B cell (primary cell): ENCODE data around the gene MEF2C. TPM values are rescaled to one million over a fixed set of nuclear protein-coding genes. Genes with fewer than 3 reads are reported as not detected.

Source experiments
- ATAC-seq: fragments of 200-7000 bp; cut with Tn5 transposase; one replicate; pipeline ENCODE4 v1.10.0; 2021; ENCODE audit warnings: low read depth, mild to moderate bottlenecking, moderate number of reproducible peaks, moderate library complexity
- CTCF ChIA-PET: fragments of 350-600 bp; sonication (Branson Sonifier 250); formaldehyde crosslinking; loops from one replicate; lab custom pipeline; 2021; ENCODE audit warnings: antibody characterized with exemption, inconsistent platforms; lab: Charles Lee
- POLR2A ChIA-PET: fragments of 350-600 bp; sonication (Branson Sonifier 250); formaldehyde crosslinking; loops from one replicate; lab custom pipeline; 2021; ENCODE audit warnings: antibody characterized with exemption; lab: Charles Lee
- DNase-seq: peaks from one replicate; pipeline ENCODE4 v3.0.0; 2013
- H2AFZ ChIP-seq: 2 replicates; pipeline ENCODE4 v1.6.1; 2012; ENCODE audit warnings: mild to moderate bottlenecking, low read depth, low read length; ENCODE audit not compliant: insufficient read depth, poor library complexity, severe bottlenecking
- H3K27ac ChIP-seq, 2 donors: 1 replicate in 1 of 2; 2 replicates in 1 of 2; pipeline ENCODE4 v1.5.1; 2012 to 2013; ENCODE audit warnings: low read length in 2 of 2, mild to moderate bottlenecking in 2 of 2, moderate library complexity in 1 of 2
- H3K27me3 ChIP-seq, 4 experiments: fragments of 200-600 bp in 1 of 4; sonication (generic) in 1 of 4; replicated peaks in 1 of 4; 1 replicate in 2 of 4; 2 replicates in 2 of 4; pipeline versions ENCODE4 v1.6.1 to v1.7.0; 2013 to 2016; ENCODE audit warnings: low read length in 3 of 4, mild to moderate bottlenecking in 2 of 4, mixed read lengths in 1 of 4, moderate library complexity in 1 of 4; ENCODE audit not compliant: insufficient read depth in 4 of 4, control insufficient read depth in 3 of 4; ENCODE audit errors: control extremely low read depth in 1 of 4
- H3K36me3 ChIP-seq, 2 experiments: replicated peaks in 1 of 2; 1 replicate in 1 of 2; 2 replicates in 1 of 2; pipeline versions ENCODE4 v1.6.1 to v1.7.1; 2013; ENCODE audit warnings: low read length in 1 of 2; ENCODE audit not compliant: insufficient read depth in 2 of 2, control insufficient read depth in 1 of 2; ENCODE audit errors: control extremely low read depth in 1 of 2, extremely low read depth in 1 of 2
- H3K4me1 ChIP-seq, 2 donors: fragments of 200-600 bp in 1 of 2; sonication (generic) in 1 of 2; 1 replicate in 1 of 2; 2 replicates in 1 of 2; pipeline versions ENCODE4 v1.5.1 to v1.6.1; 2013 to 2017; ENCODE audit warnings: low read length in 2 of 2; ENCODE audit not compliant: control insufficient read depth in 2 of 2, insufficient read depth in 2 of 2
- H3K4me2 ChIP-seq: replicated peaks from 2 replicates; pipeline ENCODE3; 2012; ENCODE audit warnings: mild to moderate bottlenecking, low read depth, low read length; ENCODE audit not compliant: poor library complexity, severe bottlenecking
- H3K4me3 ChIP-seq, 5 experiments: fragments of 200-600 bp in 1 of 5; sonication (generic) in 1 of 5; 1 replicate in 3 of 5; 2 replicates in 2 of 5; pipeline versions ENCODE4 v1.5.1 to v1.7.0; 2011 to 2016; ENCODE audit warnings: low read length in 4 of 5, mild to moderate bottlenecking in 4 of 5, low read depth in 2 of 5, control low read depth in 1 of 5, moderate library complexity in 1 of 5; ENCODE audit not compliant: insufficient read depth in 1 of 5; ENCODE audit errors: control extremely low read depth in 1 of 5, extremely low read depth in 1 of 5
- H3K79me2 ChIP-seq: fragments of 200-600 bp; sonication (generic); one replicate; pipeline ENCODE4 v1.6.0; 2016; ENCODE audit warnings: low read length; ENCODE audit not compliant: control insufficient read depth, insufficient read depth
- H3K9ac ChIP-seq: fragments of 200-600 bp; sonication (generic); 2 replicates; pipeline ENCODE4 v1.6.1; 2017; ENCODE audit warnings: mild to moderate bottlenecking, low read length, moderate library complexity
- H3K9me3 ChIP-seq, 3 donors: one replicate each; pipeline versions ENCODE4 v1.6.1 to v1.7.1; 2013; ENCODE audit warnings: low read length in 2 of 3; ENCODE audit not compliant: control insufficient read depth in 2 of 3, insufficient read depth in 1 of 3; ENCODE audit errors: control extremely low read depth in 1 of 3
- H4K20me1 ChIP-seq: 2 replicates; pipeline ENCODE4 v1.6.0; 2012; ENCODE audit warnings: mild to moderate bottlenecking, low read length; ENCODE audit not compliant: insufficient read depth, control insufficient read depth, poor library complexity, severe bottlenecking
- H3K27ac Mint-ChIP-seq: one replicate; pipeline ENCODE4 v1.8.0; 2021; ENCODE audit warnings: mixed read lengths
- H3K27me3 Mint-ChIP-seq: one replicate; pipeline ENCODE4 v1.8.0; 2021; ENCODE audit warnings: mixed read lengths
- H3K4me1 Mint-ChIP-seq: one replicate; pipeline ENCODE4 v1.8.0; 2021; ENCODE audit warnings: mixed read lengths
- H3K4me3 Mint-ChIP-seq: one replicate; pipeline ENCODE4 v1.8.0; 2021; ENCODE audit warnings: mixed read lengths
- H3K9me3 Mint-ChIP-seq: one replicate; pipeline ENCODE4 v1.8.0; 2022; ENCODE audit warnings: mixed read lengths; ENCODE audit not compliant: insufficient read depth
- EZH2 ChIP-seq: IDR thresholded peaks from 2 replicates; pipeline ENCODE4 v1.6.1; 2012; ENCODE audit warnings: borderline replicate concordance, low read depth, mild to moderate bottlenecking, moderate library complexity, low read length; ENCODE audit not compliant: insufficient read depth, poor library complexity, severe bottlenecking
- WGBS: methylation state at CpG from one replicate; pipeline ENCODE4 v1.1.5; 2013; ENCODE audit warnings: missing lambda C conversion rate; ENCODE audit not compliant: insufficient coverage; 5-methylcytosine and 5-hydroxymethylcytosine counted together
- intact Hi-C: fragments of 100-400 bp; cut with micrococcal nuclease; formaldehyde crosslinking; loops from one replicate; pipeline ENCODE4 v1.10.0; 2022
- polyA plus RNA-seq: library from polyadenylated mRNA; depleted of rRNA; stranded (reverse); fragments of >200 nt; gene quantifications from 2 replicates; pipeline ENCODE4 v1.2.3, GENCODE V29; 2012
- total RNA-seq, 2 donors: library from RNA; stranded (reverse); fragments of 120-200 nt in 1 of 2; gene quantifications; 1 replicate in 1 of 2; 2 replicates in 1 of 2; pipeline versions ENCODE4 v1.2.3 to v1.2.4, GENCODE V29; 2013 to 2022
- TF ChIP-seq, protein P1 (sequence below): fragments of 200-600 bp; IDR thresholded peaks from one replicate; pipeline ENCODE4 v1.8.0; 2022; ENCODE audit warnings: antibody characterized with exemption, mild to moderate bottlenecking

MEF2C gene
- total and polyA plus RNA-seq, 2 donors (not counting 1 experiment from before 2014, with no cell fraction given): 97.4 to 354 TPM

DNA sequence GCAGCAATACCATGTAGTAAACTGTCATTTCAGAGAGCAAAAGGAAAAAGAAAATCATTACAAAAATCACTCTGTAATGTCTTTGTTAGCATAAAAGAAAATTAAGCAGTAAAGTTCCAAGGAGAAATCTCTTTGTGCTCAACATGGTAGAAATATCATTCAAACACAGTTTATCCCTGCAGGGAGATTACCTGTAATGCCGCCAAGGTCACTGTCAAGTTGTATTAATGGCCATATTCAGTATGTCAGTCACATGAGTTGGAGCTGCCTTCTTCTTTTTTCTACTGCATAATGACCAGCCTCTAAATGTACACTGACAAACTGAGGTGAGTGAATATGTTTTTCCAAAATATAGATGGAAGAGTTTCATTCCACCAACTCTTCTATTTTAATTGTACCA lies 36.5 kb downstream of the MEF2C start:
- intact Hi-C loops: loop anchor here (2.0 kb wide), 1 partner anchor 32 kb away; no protein-coding TSS in a partner anchor
- H3K27me3 Mint-ChIP-seq: no peaks in the 10 kb centered on the region
- H3K27ac ChIP-seq: peak overlapping the region in 1 of 2 donors; percentile 34
- peaks cover 0 to 15% of the 10 kb centered on the region in 2 experiments for H3K36me3 ChIP-seq
- H3K4me3 ChIP-seq: no peak overlapping the region
- H3K27me3 ChIP-seq: no peaks in the 10 kb centered on the region
- TF ChIP-seq, protein P1, sequence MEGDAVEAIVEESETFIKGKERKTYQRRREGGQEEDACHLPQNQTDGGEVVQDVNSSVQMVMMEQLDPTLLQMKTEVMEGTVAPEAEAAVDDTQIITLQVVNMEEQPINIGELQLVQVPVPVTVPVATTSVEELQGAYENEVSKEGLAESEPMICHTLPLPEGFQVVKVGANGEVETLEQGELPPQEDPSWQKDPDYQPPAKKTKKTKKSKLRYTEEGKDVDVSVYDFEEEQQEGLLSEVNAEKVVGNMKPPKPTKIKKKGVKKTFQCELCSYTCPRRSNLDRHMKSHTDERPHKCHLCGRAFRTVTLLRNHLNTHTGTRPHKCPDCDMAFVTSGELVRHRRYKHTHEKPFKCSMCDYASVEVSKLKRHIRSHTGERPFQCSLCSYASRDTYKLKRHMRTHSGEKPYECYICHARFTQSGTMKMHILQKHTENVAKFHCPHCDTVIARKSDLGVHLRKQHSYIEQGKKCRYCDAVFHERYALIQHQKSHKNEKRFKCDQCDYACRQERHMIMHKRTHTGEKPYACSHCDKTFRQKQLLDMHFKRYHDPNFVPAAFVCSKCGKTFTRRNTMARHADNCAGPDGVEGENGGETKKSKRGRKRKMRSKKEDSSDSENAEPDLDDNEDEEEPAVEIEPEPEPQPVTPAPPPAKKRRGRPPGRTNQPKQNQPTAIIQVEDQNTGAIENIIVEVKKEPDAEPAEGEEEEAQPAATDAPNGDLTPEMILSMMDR: no peak
- TF ChIP-seq EZH2: no peak
- POLR2A ChIA-PET: no interaction called here
- H3K4me3 Mint-ChIP-seq: peak overlapping the region; percentile 42
- H4K20me1 ChIP-seq: no peaks in the 10 kb centered on the region
- no CpG with 5 or more reads among the region's 1 CpG for WGBS
- H3K4me2 ChIP-seq: peak overlapping the region; percentile 43
- peak overlapping the region; percentile 69 for H3K27ac Mint-ChIP-seq
- no peak overlapping the region for H3K9ac ChIP-seq
- H2AFZ ChIP-seq: no peak overlapping the region
- peaks cover 67% of the 10 kb centered on the region for H3K4me1 Mint-ChIP-seq
- peaks cover 0 to 4% (median 0%) of the 10 kb centered on the region in 3 donors for H3K9me3 ChIP-seq
- peaks cover 36 to 56% of the 10 kb centered on the region in 2 donors for H3K4me1 ChIP-seq
- no peaks in the 10 kb centered on the region for H3K9me3 Mint-ChIP-seq
- DNase-seq (no peak), ATAC-seq (no peak)
- CTCF ChIA-PET: interaction anchor here (0.6 to 1.9 kb wide), 4 partner anchors 9 to 116 kb away, joined by 3 to 6 read pairs (median 4); no protein-coding TSS in a partner anchor
- peaks cover 93% of the 10 kb centered on the region for H3K79me2 ChIP-seq

DNA sequence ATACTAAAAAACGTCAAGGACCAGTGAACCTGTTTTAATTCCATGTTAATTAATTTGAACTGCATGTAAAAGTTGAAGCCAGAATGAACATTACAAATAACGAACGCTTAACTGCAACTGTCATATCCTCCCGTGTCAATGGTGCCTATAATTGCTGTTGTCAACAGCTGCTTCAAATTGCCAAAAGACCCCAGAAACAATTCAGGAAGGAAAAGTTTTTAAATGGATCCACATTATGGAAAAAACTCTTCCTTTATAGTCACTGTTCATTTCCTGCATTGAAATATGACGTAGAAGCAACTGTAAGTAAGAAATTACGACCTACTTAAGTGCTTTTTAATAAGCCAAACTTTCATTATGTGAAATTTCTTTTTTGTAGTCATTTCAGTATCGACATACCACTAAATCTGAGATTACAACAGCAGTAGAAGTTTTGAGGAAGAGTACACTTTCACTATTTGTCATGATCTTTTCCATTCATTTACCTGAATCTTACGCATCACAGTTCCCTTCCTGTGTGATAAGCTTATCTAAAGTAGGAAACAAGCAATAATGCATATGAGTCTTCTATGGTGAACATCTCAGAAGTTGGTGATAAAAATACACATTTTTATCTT lies 37.8 kb downstream of the MEF2C start:
- peak; percentile 69 for ATAC-seq
- WGBS: 60% methylated on average over 2 of the region's 8 CpGs

More for the DNA sequence above, 37.8 kb downstream of the MEF2C start:
- intact Hi-C loops: loop anchor here (1.0 to 2.0 kb wide), 3 partner anchors 12 to 18 kb away; no protein-coding TSS in a partner anchor
- peak overlapping the region; percentile 12 to 51 for H3K27ac ChIP-seq
- TF ChIP-seq, protein P1: no peak
- no peak for TF ChIP-seq EZH2
- peaks cover 23 to 43% of the 10 kb centered on the region in 2 donors for H3K4me1 ChIP-seq
- H3K27me3 ChIP-seq: no peaks in the 10 kb centered on the region
- DNase-seq: peak; percentile 64
- H3K27me3 Mint-ChIP-seq: no peaks in the 10 kb centered on the region
- CTCF ChIA-PET: interaction anchor here (1.0 to 1.4 kb wide), 2 partner anchors 20 to 116 kb away, joined by 5 to 6 read pairs; no protein-coding TSS in a partner anchor
- no peaks in the 10 kb centered on the region for H3K9me3 Mint-ChIP-seq
- H3K4me2 ChIP-seq: peak overlapping the region; percentile 37
- H3K79me2 ChIP-seq: peaks cover 93% of the 10 kb centered on the region
- no peak overlapping the region for H2AFZ ChIP-seq
- H3K4me1 Mint-ChIP-seq: peaks cover 65% of the 10 kb centered on the region
- peaks cover 0 to 10% of the 10 kb centered on the region in 2 experiments for H3K36me3 ChIP-seq
- H3K9me3 ChIP-seq: no peaks in the 10 kb centered on the region
- no peaks in the 10 kb centered on the region for H4K20me1 ChIP-seq
- POLR2A ChIA-PET: interaction anchor here (1.3 kb wide), 1 partner anchor 10 kb away, joined by 3 read pairs; no protein-coding TSS in a partner anchor
- peak overlapping the region; percentile 76 for H3K4me3 Mint-ChIP-seq
- H3K27ac Mint-ChIP-seq: peak overlapping the region; percentile 87
- no peak overlapping the region for H3K4me3 ChIP-seq
- no peak overlapping the region for H3K9ac ChIP-seq
